Measurements from ENCODE around the gene TPMT. TPM values are rescaled to one million over a fixed set of nuclear protein-coding genes. Genes with fewer than 3 reads are reported as not detected.

Gene TPMT
- total and polyA plus RNA-seq, 11 donors: 7.1 to 22.5 (median 13.7) TPM

DNA sequence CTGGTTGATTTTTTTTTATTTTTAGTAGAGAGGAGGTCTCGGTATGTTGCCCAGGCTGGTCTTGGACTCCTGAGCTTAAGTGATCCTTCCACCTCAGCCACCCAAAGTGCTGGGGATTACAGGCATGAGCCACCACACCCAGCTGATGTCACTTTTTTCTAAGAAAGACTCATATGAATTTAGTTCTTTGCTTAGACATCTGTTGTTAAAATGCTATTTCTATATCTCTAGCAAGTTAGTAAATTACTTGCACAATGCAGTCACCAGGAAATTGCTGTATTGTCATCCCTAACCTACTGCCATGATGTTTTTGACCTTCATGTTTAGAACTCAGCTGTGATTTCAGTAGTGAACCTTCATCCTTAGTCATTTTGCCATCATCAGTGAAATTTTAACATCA, 6.0 kb upstream of the TPMT start:
- Histone ChIP-seq H3K4me1 (peaks cover 0 to 10% (median 4%) of the 10 kb centered on the region in 12 donors), H3K36me3 (peaks cover 0 to 66% (median 56%) of the 10 kb centered on the region in 9 donors), H3K27me3 (no peaks in the 10 kb centered on the region), H3K4me3 (no peak overlapping the region), H3K27ac (no peak overlapping the region), H3K9me3 (no peaks in the 10 kb centered on the region)
- 80 to 94% (median 91%) methylated on average over 1 of the region's 1 CpG for WGBS, 4 donors
- intact Hi-C loops (cut with DNase I): no loop called here
- DNase-seq (no peak), ATAC-seq (no peak)
- TF ChIP-seq CTCF (IDR thresholded peaks at IDR 0.05) (no peak), POLR2A (IDR thresholded peaks at IDR 0.05) (no peak)

- WGBS, 4 donors: 1 to 3% (median 2%) methylated on average over 20 to 26 of the region's 26 CpGs
- H3K36me3 ChIP-seq: peaks cover 0 to 18% (median 9%) of the 10 kb centered on the region in 9 donors
- H3K4me1 ChIP-seq: peaks cover 0 to 33% (median 14%) of the 10 kb centered on the region in 12 donors
- peak in 4 of 12 donors; percentile 11 to 31 (median 18) for TF ChIP-seq CTCF (IDR thresholded peaks at IDR 0.05)
- no peak for TF ChIP-seq POLR2A (IDR thresholded peaks at IDR 0.05)
- no peaks in the 10 kb centered on the region for H3K9me3 ChIP-seq
- H3K4me3 ChIP-seq: peak overlapping the region; percentile 84 to 99 (median 92)
- ATAC-seq (peak in 3 of 4 donors; percentile 4 to 16 (median 8)), DNase-seq (peak; percentile 47 to 80 (median 49))
- peak overlapping the region in 11 of 12 donors; percentile 65 to 93 (median 86) for H3K27ac ChIP-seq
- intact Hi-C loops (cut with DNase I): no loop called here
- no peaks in the 10 kb centered on the region for H3K27me3 ChIP-seq
Observed at GRCh38 chr6:18155864-18156421, 1.1 kb upstream of the TPMT start.

DNA sequence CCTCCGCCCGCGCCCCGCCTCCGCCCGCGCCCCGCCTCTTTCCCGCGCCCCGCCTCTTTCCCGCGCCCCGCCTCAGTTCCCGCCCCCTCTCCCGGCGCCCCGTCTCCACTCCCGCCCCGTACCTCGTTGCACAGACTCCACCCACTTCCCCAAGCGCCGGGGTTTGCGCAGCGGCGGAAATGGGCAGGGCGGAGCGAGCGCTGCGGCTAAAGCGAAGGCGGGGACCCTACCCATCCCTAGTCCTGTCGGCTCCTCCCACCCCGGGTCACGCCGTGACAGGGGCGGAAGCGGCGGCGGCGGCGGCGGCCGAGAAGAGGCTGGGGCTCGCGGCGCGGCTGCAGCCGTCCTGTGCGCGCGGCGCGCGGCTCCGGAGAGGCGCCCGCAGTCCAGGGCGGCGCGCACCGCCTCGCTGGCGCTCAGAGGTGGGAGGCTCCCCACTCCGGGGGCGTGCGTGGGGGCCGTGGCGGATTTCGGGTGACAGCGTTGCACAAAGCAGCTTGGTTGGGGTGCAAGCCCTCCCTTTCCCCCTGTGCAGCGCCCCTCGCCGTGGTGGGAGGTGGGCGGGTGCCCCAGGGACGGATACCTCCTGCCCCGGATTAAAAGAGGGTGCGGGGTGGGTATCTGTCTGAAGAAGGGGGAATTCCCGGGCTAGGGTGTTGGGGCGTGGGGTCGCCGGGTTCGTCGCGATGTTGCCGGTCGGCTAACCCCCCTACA, 430 bp upstream of the TPMT start, which contains the start of gene KDM1B:
Gene KDM1B (plus strand): TSS at position 273 of the 714 bp plus-strand sequence. CDS start 4,474 bp downstream, outside the sequence.
- peak within 1 kb of the TSS; percentile 65 to 93 (median 90) for H3K27ac ChIP-seq
- no peaks in the 10 kb centered on the region for H3K9me3 ChIP-seq
- H3K36me3 ChIP-seq: peaks cover 0 to 12% (median 4%) of the 10 kb centered on the region in 9 donors
- H3K4me3 ChIP-seq: peak within 1 kb of the TSS; percentile 84 to 99 (median 92)
- peak; percentile 98 to 99 (median 99) for ATAC-seq
- peak; percentile 98 to 99 (median 99) for DNase-seq
- intact Hi-C loops (cut with DNase I): no loop called here
- 0 to 1% (median 0%) methylated on average over 55 to 87 of the region's 87 CpGs for WGBS, 4 donors
- H3K27me3 ChIP-seq: no peaks in the 10 kb centered on the region
- TF ChIP-seq CTCF (IDR thresholded peaks at IDR 0.05) (no peak), POLR2A (IDR thresholded peaks at IDR 0.05) (peak in 1 of 2 donors; percentile 81)
- H3K4me1 ChIP-seq: peaks cover 0 to 33% (median 14%) of the 10 kb centered on the region in 12 donors

- Histone ChIP-seq H3K4me1 (peaks cover 0 to 34% (median 14%) of the 10 kb centered on the region in 12 donors), H3K9me3 (no peaks in the 10 kb centered on the region), H3K27ac (peak overlapping the region in 1 of 12 donors; percentile 90), H3K4me3 (peak overlapping the region in 2 of 12 donors; percentile 88 to 92), H3K36me3 (peaks cover 0 to 10% (median 7%) of the 10 kb centered on the region in 9 donors), H3K27me3 (no peaks in the 10 kb centered on the region)
- intact Hi-C loops (cut with DNase I): loop anchor here in 2 of 10 donors (5.0 kb wide), 1 partner anchor 109 kb away; the partner anchor contains the start of gene DEK (in 2 of the 2)
- TF ChIP-seq CTCF (IDR thresholded peaks at IDR 0.05): no peak
- TF ChIP-seq POLR2A (IDR thresholded peaks at IDR 0.05): no peak
- no peak for ATAC-seq
- no peak for DNase-seq
Observed at GRCh38 chr6:18153311-18153703, 1.6 kb downstream of the TPMT start.
